ENCODE data around the gene OAS3.

The OAS3 gene

GRCh38 chr12:113010701-113011100, 72.4 kb downstream of the OAS3 start:
- Histone ChIP-seq H3K4me2 (ENCODE audit: low read length) (no peak overlapping the region), H3F3A (ENCODE audit: control insufficient read depth, insufficient read depth) (no peaks in the 10 kb centered on the region), H4K20me1 (ENCODE audit: control insufficient read depth, insufficient read depth, low read depth, low read length) (no peaks in the 10 kb centered on the region), H3K9me2 (replicated peaks; ENCODE audit: control insufficient read depth, low read length) (no peaks in the 10 kb centered on the region), H3K36me3 (ENCODE audit: control insufficient read depth, low read length) (no peaks in the 10 kb centered on the region), H3K9me3 (ENCODE audit: control insufficient read depth, insufficient read depth, low read length) (peaks cover 7% of the 10 kb centered on the region; the same call in 1 of the 2 replicates), H3K27ac (ENCODE audit: low read depth, low read length) (no peak overlapping the region), H3K4me1 (ENCODE audit: control insufficient read depth, low read length) (no peaks in the 10 kb centered on the region), H3K79me2 (ENCODE audit: control insufficient read depth, low read length) (no peaks in the 10 kb centered on the region), H3K27me3 (ENCODE audit: control insufficient read depth, low read length) (no peaks in the 10 kb centered on the region), H3K4me3 (ENCODE audit: low read length) (no peak overlapping the region)
- TF ChIP-seq CTCF (IDR thresholded peaks at IDR 0.05; ENCODE audit: low read depth, low read length, poor library complexity, severe bottlenecking) (no peak), EZH2phosphoT487 (IDR thresholded peaks at IDR 0.05; ENCODE audit: borderline replicate concordance, low read length) (no peak)

- Histone ChIP-seq H3K36me3 (ENCODE audit: control insufficient read depth, low read length) (no peaks in the 10 kb centered on the region), H3F3A (ENCODE audit: control insufficient read depth, insufficient read depth) (no peaks in the 10 kb centered on the region), H3K4me2 (ENCODE audit: low read length) (no peak overlapping the region), H3K79me2 (ENCODE audit: control insufficient read depth, low read length) (no peaks in the 10 kb centered on the region), H3K9me2 (replicated peaks; ENCODE audit: control insufficient read depth, low read length) (no peaks in the 10 kb centered on the region), H3K4me3 (ENCODE audit: low read length) (no peak overlapping the region), H3K27ac (ENCODE audit: low read depth, low read length) (no peak overlapping the region), H3K4me1 (ENCODE audit: control insufficient read depth, low read length) (no peaks in the 10 kb centered on the region), H3K27me3 (ENCODE audit: control insufficient read depth, low read length) (no peaks in the 10 kb centered on the region), H3K9me3 (ENCODE audit: control insufficient read depth, insufficient read depth, low read length) (peaks cover 7% of the 10 kb centered on the region; the same call in 1 of the 2 replicates), H4K20me1 (ENCODE audit: control insufficient read depth, insufficient read depth, low read depth, low read length) (no peaks in the 10 kb centered on the region)
- TF ChIP-seq CTCF (IDR thresholded peaks at IDR 0.05; ENCODE audit: low read depth, low read length, poor library complexity, severe bottlenecking) = no peak
These were observed 76.3 kb downstream of the OAS3 start for GRCh38 chr12:113014565-113014964.

GRCh38 chr12:113016796-113017195, 78.5 kb downstream of the OAS3 start:
- Histone ChIP-seq H3K27me3 (ENCODE audit: control insufficient read depth, low read length) (no peaks in the 10 kb centered on the region), H3K36me3 (ENCODE audit: control insufficient read depth, low read length) (no peaks in the 10 kb centered on the region), H4K20me1 (ENCODE audit: control insufficient read depth, insufficient read depth, low read depth, low read length) (no peaks in the 10 kb centered on the region), H3K79me2 (ENCODE audit: control insufficient read depth, low read length) (no peaks in the 10 kb centered on the region), H3F3A (ENCODE audit: control insufficient read depth, insufficient read depth) (no peaks in the 10 kb centered on the region), H3K4me1 (ENCODE audit: control insufficient read depth, low read length) (no peaks in the 10 kb centered on the region), H3K27ac (ENCODE audit: low read depth, low read length) (no peak overlapping the region), H3K4me3 (ENCODE audit: low read length) (no peak overlapping the region), H3K9me2 (replicated peaks; ENCODE audit: control insufficient read depth, low read length) (no peaks in the 10 kb centered on the region), H3K9me3 (ENCODE audit: control insufficient read depth, insufficient read depth, low read length) (no peaks in the 10 kb centered on the region), H3K4me2 (ENCODE audit: low read length) (no peak overlapping the region)
- TF ChIP-seq EZH2phosphoT487 (IDR thresholded peaks at IDR 0.05; ENCODE audit: borderline replicate concordance, low read length) (no peak), CTCF (IDR thresholded peaks at IDR 0.05; ENCODE audit: low read depth, low read length, poor library complexity, severe bottlenecking) (no peak)

GRCh38 chr12:113019025-113019424, 80.8 kb downstream of the OAS3 start:
- Histone ChIP-seq H3K4me2 (ENCODE audit: low read length) (no peak overlapping the region), H3K9me2 (replicated peaks; ENCODE audit: control insufficient read depth, low read length) (no peaks in the 10 kb centered on the region), H3K79me2 (ENCODE audit: control insufficient read depth, low read length) (no peaks in the 10 kb centered on the region), H3K27me3 (ENCODE audit: control insufficient read depth, low read length) (no peaks in the 10 kb centered on the region), H3F3A (ENCODE audit: control insufficient read depth, insufficient read depth) (no peaks in the 10 kb centered on the region), H3K27ac (ENCODE audit: low read depth, low read length) (no peak overlapping the region), H4K20me1 (ENCODE audit: control insufficient read depth, insufficient read depth, low read depth, low read length) (no peaks in the 10 kb centered on the region), H3K9me3 (ENCODE audit: control insufficient read depth, insufficient read depth, low read length) (no peaks in the 10 kb centered on the region), H3K36me3 (ENCODE audit: control insufficient read depth, low read length) (no peaks in the 10 kb centered on the region), H3K4me3 (ENCODE audit: low read length) (no peak overlapping the region), H3K4me1 (ENCODE audit: control insufficient read depth, low read length) (no peaks in the 10 kb centered on the region)
- no peak for TF ChIP-seq EZH2phosphoT487 (IDR thresholded peaks at IDR 0.05; ENCODE audit: borderline replicate concordance, low read length)
- TF ChIP-seq CTCF (IDR thresholded peaks at IDR 0.05; ENCODE audit: low read depth, low read length, poor library complexity, severe bottlenecking) = no peak

Measured in DOHH2 (cell line).